ENCODE results near the gene PRR5. TPM values are rescaled to one million over a fixed set of nuclear protein-coding genes. Genes with fewer than 3 reads are reported as not detected.

The PRR5 gene
- total RNA-seq, 8 experiments from 2014 or later = 4.7 to 11.8 (median 7.3) TPM

DNA sequence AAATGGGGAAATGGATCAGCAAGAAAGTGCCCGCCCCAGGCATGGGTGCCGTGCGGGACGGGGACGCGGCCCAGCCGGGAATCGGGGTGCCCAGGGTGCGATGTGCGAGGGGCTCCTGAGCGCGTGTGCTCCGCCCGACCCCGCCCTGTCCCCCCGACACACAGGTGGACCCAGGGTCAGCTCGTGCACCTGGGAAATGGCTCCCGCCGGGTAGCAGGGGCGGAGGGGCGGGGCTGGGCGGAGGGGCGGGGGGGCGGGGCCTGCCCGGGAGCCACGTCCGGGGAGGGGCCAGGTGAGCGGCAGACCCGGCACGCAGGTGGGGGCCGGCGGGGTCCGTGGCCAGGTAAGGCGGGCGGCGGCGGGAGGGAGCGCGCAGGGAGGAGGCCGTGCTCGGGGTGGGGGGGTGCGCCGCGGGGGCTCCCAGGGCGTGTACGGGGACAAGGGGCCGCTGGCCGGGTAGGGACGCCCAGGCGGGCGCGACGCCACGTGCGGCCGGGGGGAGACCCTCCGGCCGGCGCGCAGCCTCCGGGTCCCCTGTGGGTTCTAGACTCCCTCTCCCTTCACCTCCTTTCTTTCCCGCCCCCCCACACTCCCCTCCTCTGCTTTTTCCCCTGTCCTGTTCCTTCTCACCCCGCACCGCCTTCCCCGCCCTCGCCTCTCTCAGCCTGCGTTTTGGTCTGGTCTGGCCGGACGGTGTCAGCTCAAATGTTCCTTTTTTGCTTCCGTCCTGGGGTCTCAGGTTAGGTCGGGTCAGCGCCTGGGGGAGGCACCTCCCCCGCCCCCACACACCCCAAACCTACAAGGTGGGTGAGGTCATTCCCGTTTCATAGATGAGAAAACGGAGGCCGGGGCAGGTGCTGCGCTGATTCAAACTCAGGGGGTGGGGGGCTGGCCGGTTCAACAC lies 50.5 kb downstream of the PRR5 start, which contains the start of gene ARHGAP8:
TSS of gene ARHGAP8 (plus strand) at position 291 of the 904 bp plus-strand sequence. CDS start 33,953 bp downstream, outside the sequence.
- WGBS, 10 experiments = 6 to 60% (median 25%) methylated on average over 1 to 5 of the region's 78 CpGs; no CpG with 5 or more reads in 6 of the 10 experiments
- Histone ChIP-seq H3K4me3 (peak within 1 kb of the TSS in 3 of 5 donors; percentile 12 to 31 (median 13)), H3K4me1 (replicated peaks in 1 of 2) (peaks cover 0 to 20% of the 10 kb centered on the region in 2 donors), H3K27ac (no peak within 1 kb of the TSS)
- peak in 5 of 8 experiments; percentile 17 to 40 (median 27) for ATAC-seq (replicated peaks in 6 of 8)
- in situ Hi-C loops (cut with MboI; ENCODE audit: low pct_unique_long_range_greater_than_20kb in 2 of 9, low sequenced_read_pairs in 9 of 9, unreplicated experiment in 9 of 9) = no loop called here

GRCh38 chr22:44753189-44754042 lies 51.4 kb downstream of the PRR5 start:
- in situ Hi-C loops (cut with MboI; ENCODE audit: low pct_unique_long_range_greater_than_20kb in 2 of 9, low sequenced_read_pairs in 9 of 9, unreplicated experiment in 9 of 9) = no loop called here
- H3K4me1 ChIP-seq (replicated peaks in 1 of 2) = peaks cover 0 to 20% of the 10 kb centered on the region in 2 donors
- no peak overlapping the region for H3K27ac ChIP-seq
- 22 to 45% (median 34%) methylated on average over 2 to 19 of the region's 29 CpGs; no CpG with 5 or more reads in 3 of the 10 experiments for WGBS, 10 experiments
- ATAC-seq (replicated peaks in 6 of 8) = peak in 6 of 8 experiments; percentile 9 to 79 (median 54)
- peak overlapping the region in 1 of 5 donors; percentile 31 for H3K4me3 ChIP-seq

DNA sequence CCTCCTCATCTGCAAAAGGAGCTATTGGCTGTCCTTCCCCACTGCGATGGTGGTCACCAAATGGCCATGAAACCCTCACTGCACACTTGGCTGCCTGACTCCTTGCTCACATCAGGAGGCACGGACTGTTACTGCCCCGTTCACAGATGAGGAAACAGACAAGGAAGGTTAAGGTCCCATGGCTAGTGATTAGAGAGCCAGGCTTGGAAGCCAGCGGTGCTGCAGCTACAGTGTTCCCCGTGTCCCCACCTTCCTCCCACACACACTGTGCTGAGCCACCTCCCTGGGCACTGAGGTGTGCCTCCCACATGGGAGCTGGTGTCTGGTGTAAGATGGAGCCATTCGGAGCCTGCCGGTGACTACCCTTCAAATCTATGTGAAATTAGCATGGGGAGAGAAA lies 53.0 kb downstream of the PRR5 start:
- H3K4me3 ChIP-seq = no peak overlapping the region
- H3K27ac ChIP-seq = no peak overlapping the region
- WGBS, 10 experiments = 0 to 100% (median 78%) methylated on average over 2 to 5 of the region's 7 CpGs; no CpG with 5 or more reads in 5 of the 10 experiments
- ATAC-seq (replicated peaks in 6 of 8) = peak in 1 of 8 experiments; percentile 21
- peaks cover 0 to 20% of the 10 kb centered on the region in 2 donors for H3K4me1 ChIP-seq (replicated peaks in 1 of 2)
- in situ Hi-C loops (cut with MboI; ENCODE audit: low pct_unique_long_range_greater_than_20kb in 2 of 9, low sequenced_read_pairs in 9 of 9, unreplicated experiment in 9 of 9) = no loop called here

DNA sequence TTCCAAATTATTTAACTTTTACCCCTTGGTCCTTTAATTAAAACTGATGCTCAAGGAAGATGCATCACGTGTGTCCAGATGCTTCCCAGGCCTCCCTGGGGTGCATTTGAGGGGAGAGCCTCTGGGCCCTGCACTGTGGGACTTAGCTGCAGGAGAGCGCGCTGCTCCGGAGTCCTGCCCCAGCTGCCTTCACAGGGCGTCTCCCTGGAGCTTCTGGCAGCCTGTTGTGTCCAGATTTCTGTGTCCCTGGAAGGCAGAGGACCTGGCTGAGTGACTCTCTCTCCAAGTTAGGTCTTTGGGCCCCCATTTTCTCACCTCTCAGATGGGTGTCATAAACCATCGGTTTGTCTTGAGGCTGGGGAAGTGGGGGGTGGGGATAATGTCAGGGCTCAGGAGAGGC lies 53.4 kb downstream of the PRR5 start:
- peaks cover 0 to 20% of the 10 kb centered on the region in 2 donors for H3K4me1 ChIP-seq (replicated peaks in 1 of 2)
- H3K27ac ChIP-seq = no peak overlapping the region
- WGBS, 10 experiments = 0 to 72% (median 17%) methylated on average over 1 to 5 of the region's 6 CpGs; no CpG with 5 or more reads in 7 of the 10 experiments
- no peak overlapping the region for H3K4me3 ChIP-seq
- ATAC-seq (replicated peaks in 6 of 8) = peak in 3 of 8 experiments; percentile 37 to 71 (median 42)
- in situ Hi-C loops (cut with MboI; ENCODE audit: low pct_unique_long_range_greater_than_20kb in 2 of 9, low sequenced_read_pairs in 9 of 9, unreplicated experiment in 9 of 9) = no loop called here

DNA sequence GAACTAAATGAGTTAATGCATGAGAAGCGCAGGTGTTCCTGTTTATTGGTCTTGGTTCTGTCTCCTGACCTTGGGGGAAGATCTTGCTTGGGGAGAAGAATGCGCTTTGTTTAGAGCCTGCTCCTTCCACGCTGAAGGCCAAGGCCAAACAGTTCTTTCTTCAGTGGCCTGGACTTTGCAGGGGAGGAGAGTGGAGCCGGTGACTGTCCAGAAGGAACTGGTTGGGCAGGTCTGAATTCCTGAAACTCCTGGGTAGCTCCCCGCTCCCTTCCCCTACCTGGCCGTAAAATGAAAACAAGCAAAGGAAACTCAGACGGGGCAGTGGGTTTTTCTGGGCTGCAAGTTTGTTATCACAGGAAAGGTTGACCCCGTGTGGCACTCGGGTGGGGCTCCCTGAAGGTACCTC lies 54.0 kb downstream of the PRR5 start:
- Histone ChIP-seq H3K27ac (no peak overlapping the region), H3K4me1 (replicated peaks in 1 of 2) (peaks cover 0 to 20% of the 10 kb centered on the region in 2 donors), H3K4me3 (no peak overlapping the region)
- 53 to 100% (median 80%) methylated on average over 2 to 7 of the region's 9 CpGs; no CpG with 5 or more reads in 4 of the 10 experiments for WGBS, 10 experiments
- in situ Hi-C loops (cut with MboI; ENCODE audit: low pct_unique_long_range_greater_than_20kb in 2 of 9, low sequenced_read_pairs in 9 of 9, unreplicated experiment in 9 of 9) = no loop called here
- no peak for ATAC-seq (replicated peaks in 6 of 8)

- 0 to 60% (median 20%) methylated on average over 1 to 3 of the region's 11 CpGs; no CpG with 5 or more reads in 5 of the 10 experiments for WGBS, 10 experiments
- H3K4me1 ChIP-seq (replicated peaks in 1 of 2) = peaks cover 0 to 10% of the 10 kb centered on the region in 2 donors
- no peak overlapping the region for H3K27ac ChIP-seq
- no peak overlapping the region for H3K4me3 ChIP-seq
- peak in 4 of 8 experiments; percentile 55 to 84 (median 72) for ATAC-seq (replicated peaks in 6 of 8)
- in situ Hi-C loops (cut with MboI; ENCODE audit: low pct_unique_long_range_greater_than_20kb in 2 of 9, low sequenced_read_pairs in 9 of 9, unreplicated experiment in 9 of 9) = no loop called here
These were observed 56.5 kb downstream of the PRR5 start for GRCh38 chr22:44758344-44758973.

GRCh38 chr22:44759001-44759400 lies 57.0 kb downstream of the PRR5 start:
- in situ Hi-C loops (cut with MboI; ENCODE audit: low pct_unique_long_range_greater_than_20kb in 2 of 9, low sequenced_read_pairs in 9 of 9, unreplicated experiment in 9 of 9) = no loop called here
- H3K4me1 ChIP-seq (replicated peaks in 1 of 2) = peaks cover 0 to 5% of the 10 kb centered on the region in 2 donors
- ATAC-seq (replicated peaks in 6 of 8) = no peak
- no peak overlapping the region for H3K4me3 ChIP-seq
- no peak overlapping the region for H3K27ac ChIP-seq
- 50 to 75% (median 69%) methylated on average over 2 to 4 of the region's 6 CpGs; no CpG with 5 or more reads in 7 of the 10 experiments for WGBS, 10 experiments

DNA sequence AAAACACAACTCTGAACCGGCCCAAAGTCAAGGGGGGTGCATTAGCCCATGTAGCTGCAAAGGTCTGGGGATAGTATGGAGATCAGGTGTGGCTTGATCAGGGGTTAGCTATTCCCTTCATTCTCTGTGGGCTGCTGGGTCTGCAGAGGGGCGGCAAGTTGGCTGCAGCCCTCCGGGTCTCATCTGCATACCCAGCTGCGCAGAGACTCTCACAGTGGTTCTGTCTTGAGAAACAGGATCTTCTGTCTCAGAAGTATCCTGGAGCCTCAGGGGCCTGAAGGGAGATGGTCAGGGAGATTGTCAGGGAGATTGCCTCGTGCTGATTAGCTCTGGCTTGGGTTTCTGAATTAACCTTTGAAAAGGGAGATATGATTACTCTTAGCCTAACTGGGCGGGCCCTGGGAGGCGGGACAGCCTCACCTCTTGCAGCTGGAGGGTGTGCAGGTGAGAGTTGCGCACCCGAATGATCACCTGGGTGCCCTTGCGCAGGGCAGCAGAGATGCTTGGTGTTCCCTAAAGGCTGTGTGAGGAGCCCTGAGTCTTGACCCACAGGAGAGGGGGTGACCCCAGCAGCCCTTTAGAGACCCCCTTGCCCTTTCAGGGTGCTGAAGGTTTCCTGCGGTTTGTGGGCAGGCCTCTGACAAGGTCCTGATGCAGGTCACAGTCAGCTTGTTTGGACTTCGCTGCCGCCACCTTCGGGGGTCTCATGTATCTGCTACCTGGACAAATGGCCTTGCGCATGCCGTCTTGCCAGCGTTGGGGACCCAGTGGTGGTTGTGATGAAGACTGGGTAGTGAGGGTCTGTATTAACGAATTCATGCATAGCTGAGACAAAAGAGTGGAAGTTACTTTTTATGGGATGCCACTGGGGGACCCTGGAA lies 57.7 kb downstream of the PRR5 start:
- no peak for ATAC-seq (replicated peaks in 6 of 8)
- Histone ChIP-seq H3K4me3 (no peak overlapping the region), H3K4me1 (replicated peaks in 1 of 2) (peaks cover 0 to 5% of the 10 kb centered on the region in 2 donors), H3K27ac (no peak overlapping the region)
- WGBS, 10 experiments = 40 to 100% (median 80%) methylated on average over 1 to 6 of the region's 18 CpGs; no CpG with 5 or more reads in 3 of the 10 experiments
- in situ Hi-C loops (cut with MboI; ENCODE audit: low pct_unique_long_range_greater_than_20kb in 2 of 9, low sequenced_read_pairs in 9 of 9, unreplicated experiment in 9 of 9) = no loop called here

DNA sequence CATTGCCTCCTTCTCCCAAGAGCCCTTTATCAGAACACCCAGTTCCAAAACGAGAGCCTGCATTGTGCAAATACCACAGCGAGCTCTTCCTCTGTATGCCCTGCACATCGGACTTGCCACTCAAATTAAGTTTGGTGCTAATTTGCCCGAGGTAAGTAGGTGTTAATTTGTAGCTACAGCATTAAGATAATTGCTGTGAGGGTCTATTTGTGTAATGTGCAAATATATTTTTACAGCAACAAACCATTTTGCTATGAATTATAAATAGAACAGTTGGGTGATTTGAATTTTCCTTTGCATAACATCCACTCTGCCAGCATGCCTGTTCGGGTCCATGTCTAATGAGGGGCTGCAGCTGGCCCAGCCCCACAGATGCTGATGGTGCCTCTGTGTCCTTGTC lies 58.5 kb downstream of the PRR5 start:
- Histone ChIP-seq H3K4me1 (replicated peaks in 1 of 2) (peaks cover 0 to 3% of the 10 kb centered on the region in 2 donors), H3K27ac (no peak overlapping the region), H3K4me3 (no peak overlapping the region)
- no peak for ATAC-seq (replicated peaks in 6 of 8)
- WGBS, 10 experiments = 18 to 100% (median 72%) methylated on average over 1 to 5 of the region's 5 CpGs; no CpG with 5 or more reads in 2 of the 10 experiments
- in situ Hi-C loops (cut with MboI; ENCODE audit: low pct_unique_long_range_greater_than_20kb in 2 of 9, low sequenced_read_pairs in 9 of 9, unreplicated experiment in 9 of 9) = no loop called here

GRCh38 chr22:44761025-44761424 lies 59.0 kb downstream of the PRR5 start:
- in situ Hi-C loops (cut with MboI; ENCODE audit: low pct_unique_long_range_greater_than_20kb in 2 of 9, low sequenced_read_pairs in 9 of 9, unreplicated experiment in 9 of 9) = no loop called here
- Histone ChIP-seq H3K4me3 (no peak overlapping the region), H3K4me1 (replicated peaks in 1 of 2) (no peaks in the 10 kb centered on the region), H3K27ac (no peak overlapping the region)
- ATAC-seq (replicated peaks in 6 of 8) = no peak
- WGBS, 10 experiments = 65 to 98% (median 73%) methylated on average over 4 to 10 of the region's 10 CpGs; no CpG with 5 or more reads in 3 of the 10 experiments

DNA sequence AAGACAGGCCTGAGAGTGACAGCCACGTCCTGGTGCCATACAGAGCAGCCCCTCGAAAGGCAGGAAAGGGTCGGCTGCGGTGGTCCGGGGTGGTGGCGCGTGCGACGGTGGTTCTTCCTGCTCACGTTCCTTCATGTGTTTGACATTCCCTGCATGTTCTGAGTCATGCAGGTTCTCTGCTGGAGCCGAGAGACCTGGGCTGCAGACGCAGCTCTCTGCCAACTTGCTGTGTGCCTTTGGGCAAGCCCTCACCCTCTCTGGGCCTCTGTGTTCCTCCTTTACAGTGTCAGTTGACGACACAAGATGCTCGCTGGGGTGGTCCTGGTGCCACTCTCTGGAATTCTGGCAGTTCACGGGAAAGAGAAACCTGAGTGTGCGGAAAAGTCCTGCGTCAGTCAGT lies 62.4 kb downstream of the PRR5 start:
- Histone ChIP-seq H3K4me3 (no peak overlapping the region), H3K27ac (no peak overlapping the region), H3K4me1 (replicated peaks in 1 of 2) (no peaks in the 10 kb centered on the region)
- 18 to 100% (median 93%) methylated on average over 1 to 8 of the region's 17 CpGs; no CpG with 5 or more reads in 3 of the 10 experiments for WGBS, 10 experiments
- in situ Hi-C loops (cut with MboI; ENCODE audit: low pct_unique_long_range_greater_than_20kb in 2 of 9, low sequenced_read_pairs in 9 of 9, unreplicated experiment in 9 of 9) = no loop called here
- no peak for ATAC-seq (replicated peaks in 6 of 8)

Data from motor neuron (in vitro differentiated cells).